Omental fat pad (tissue), 4 donors: ENCODE results near the gene ATG3. TPM values are rescaled to one million over a fixed set of nuclear protein-coding genes. Genes with fewer than 3 reads are reported as not detected.
"Not testable (repeated sequence)": the region's sequence is repeated elsewhere in the genome, so short reads cannot be mapped to it uniquely, and the experiment has no call there.

Source experiments
- ATAC-seq: fragments of 150-250 bp; one replicate; pipeline ENCODE4 v1.9.1; 2016; ENCODE audit warnings: mild to moderate bottlenecking, moderate library complexity; ENCODE audit not compliant: low FRiP score
- DNase-seq: peaks from one replicate; pipeline ENCODE4 v3.0.0-alpha.2; 2019; ENCODE audit warnings: low spot score
- CTCF ChIP-seq, 3 donors: fragments of 450-650 bp; IDR thresholded peaks; one replicate each; pipeline ENCODE4 v1.5.1; 2016 to 2017; ENCODE audit warnings: antibody characterized with exemption in 3 of 3, mild to moderate bottlenecking in 3 of 3, moderate library complexity in 2 of 3
- total RNA-seq, 4 donors: library from RNA; depleted of rRNA; stranded (reverse); fragments of >200 nt; gene quantifications; one replicate each; pipeline ENCODE4 v1.1.0, GENCODE V29; 2016

ATG3 gene
- total RNA-seq, 4 donors from 2014 or later, result 59.1 to 80.5 (median 71.1) TPM

GRCh38 chr3:112564940-112565305 is 3.2 kb upstream of the ATG3 start:
- DNase-seq, result no peak
- no peak for TF ChIP-seq CTCF (IDR thresholded peaks at IDR 0.05)
- ATAC-seq, result no peak

- not testable (repeated sequence) for DNase-seq, ATAC-seq
Observed at GRCh38 chr3:112564247-112564939, 2.6 kb upstream of the ATG3 start.

- DNase-seq (no peak), ATAC-seq (peak; percentile 60)
- TF ChIP-seq CTCF (IDR thresholded peaks at IDR 0.05), result no peak
Observed at GRCh38 chr3:112561484-112561733, 353 bp downstream of the ATG3 start.

GRCh38 chr3:112560721-112561483 is 860 bp downstream of the ATG3 start:
- peak; percentile 31 for DNase-seq
- peak; percentile 57 for ATAC-seq
- TF ChIP-seq CTCF (IDR thresholded peaks at IDR 0.05), result no peak

- DNase-seq (no peak), ATAC-seq (no peak)
- no peak for TF ChIP-seq CTCF (IDR thresholded peaks at IDR 0.05)
Observed at GRCh38 chr3:112560307-112560706, 1.5 kb downstream of the ATG3 start.

- DNase-seq (no peak), ATAC-seq (no peak)
- no peak for TF ChIP-seq CTCF (IDR thresholded peaks at IDR 0.05)
Observed at GRCh38 chr3:112557976-112558375, 3.8 kb downstream of the ATG3 start.

GRCh38 chr3:112555535-112556170 is 6.1 kb downstream of the ATG3 start:
- ATAC-seq, result no peak
- no peak for TF ChIP-seq CTCF (IDR thresholded peaks at IDR 0.05)
- no peak for DNase-seq
